ENCODE results near the gene CLDN4. TPM values are rescaled to one million over a fixed set of nuclear protein-coding genes. Genes with fewer than 3 reads are reported as not detected.

CLDN4 gene
- total and polyA plus RNA-seq, 2 experiments from 2014 or later: 570 to 909 TPM

DNA sequence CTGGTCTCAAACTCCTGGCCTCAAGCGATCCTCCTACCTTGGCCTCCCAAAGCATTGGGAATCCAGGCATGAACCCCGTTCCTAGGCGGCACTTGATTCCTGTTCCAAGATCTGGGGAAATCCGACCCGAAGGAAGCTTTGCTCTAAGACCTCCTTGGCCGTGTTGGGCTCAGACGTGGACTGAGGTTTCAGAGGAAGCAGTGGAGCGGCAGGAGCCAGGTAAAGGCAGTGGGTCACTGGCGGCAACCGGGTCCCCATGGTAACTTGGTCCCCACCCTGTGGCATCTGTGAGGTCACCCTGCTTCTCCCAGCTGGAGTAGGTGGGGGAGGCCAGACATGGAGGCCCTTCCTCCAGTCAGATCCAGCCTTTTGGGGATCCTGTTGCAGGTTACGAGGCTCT is 30.1 kb downstream of the CLDN4 start, which contains the start of gene TMEM270:
TMEM270 (plus strand) TSS at position 301 of the 400 bp plus-strand sequence; CDS start at position 337, 36 bp downstream.
- no peak within 1 kb of the TSS for H3K4me3 ChIP-seq
- H3K36me3 ChIP-seq (replicated peaks; ENCODE audit: insufficient read depth, low read depth): no peaks in the 10 kb centered on the region
- no peaks in the 10 kb centered on the region for H3K9me3 ChIP-seq (ENCODE audit: low read depth)
- no peaks in the 10 kb centered on the region for H3K27me3 ChIP-seq
- no peak for DNase-seq (ENCODE audit: low spot score)
- 88% methylated on average over 11 of the region's 11 CpGs for WGBS (ENCODE audit: low lambda C conversion rate, missing lambda C conversion rate)
- no peak within 1 kb of the TSS for H3K27ac ChIP-seq
- H3K79me2 ChIP-seq: no peaks in the 10 kb centered on the region
- no peaks in the 10 kb centered on the region for H3K9me2 ChIP-seq (replicated peaks; ENCODE audit: insufficient read depth)
- no peaks in the 10 kb centered on the region for H3K4me1 ChIP-seq (ENCODE audit: insufficient read depth)
- TF ChIP-seq, protein P1, sequence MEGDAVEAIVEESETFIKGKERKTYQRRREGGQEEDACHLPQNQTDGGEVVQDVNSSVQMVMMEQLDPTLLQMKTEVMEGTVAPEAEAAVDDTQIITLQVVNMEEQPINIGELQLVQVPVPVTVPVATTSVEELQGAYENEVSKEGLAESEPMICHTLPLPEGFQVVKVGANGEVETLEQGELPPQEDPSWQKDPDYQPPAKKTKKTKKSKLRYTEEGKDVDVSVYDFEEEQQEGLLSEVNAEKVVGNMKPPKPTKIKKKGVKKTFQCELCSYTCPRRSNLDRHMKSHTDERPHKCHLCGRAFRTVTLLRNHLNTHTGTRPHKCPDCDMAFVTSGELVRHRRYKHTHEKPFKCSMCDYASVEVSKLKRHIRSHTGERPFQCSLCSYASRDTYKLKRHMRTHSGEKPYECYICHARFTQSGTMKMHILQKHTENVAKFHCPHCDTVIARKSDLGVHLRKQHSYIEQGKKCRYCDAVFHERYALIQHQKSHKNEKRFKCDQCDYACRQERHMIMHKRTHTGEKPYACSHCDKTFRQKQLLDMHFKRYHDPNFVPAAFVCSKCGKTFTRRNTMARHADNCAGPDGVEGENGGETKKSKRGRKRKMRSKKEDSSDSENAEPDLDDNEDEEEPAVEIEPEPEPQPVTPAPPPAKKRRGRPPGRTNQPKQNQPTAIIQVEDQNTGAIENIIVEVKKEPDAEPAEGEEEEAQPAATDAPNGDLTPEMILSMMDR (IDR thresholded peaks at IDR 0.05; ENCODE audit: poor library complexity): no peak
- TF ChIP-seq EZH2 (IDR thresholded peaks at IDR 0.05; ENCODE audit: borderline replicate concordance): no peak
- TF ChIP-seq EZH2phosphoT487 (IDR thresholded peaks at IDR 0.05; ENCODE audit: low read depth, severe bottlenecking, unreplicated experiment): no peak
- no peaks in the 10 kb centered on the region for H4K20me1 ChIP-seq (ENCODE audit: insufficient read depth, poor library complexity, severe bottlenecking)
- no peak within 1 kb of the TSS for H3K4me2 ChIP-seq
- no peak within 1 kb of the TSS for H2AFZ ChIP-seq

DNA sequence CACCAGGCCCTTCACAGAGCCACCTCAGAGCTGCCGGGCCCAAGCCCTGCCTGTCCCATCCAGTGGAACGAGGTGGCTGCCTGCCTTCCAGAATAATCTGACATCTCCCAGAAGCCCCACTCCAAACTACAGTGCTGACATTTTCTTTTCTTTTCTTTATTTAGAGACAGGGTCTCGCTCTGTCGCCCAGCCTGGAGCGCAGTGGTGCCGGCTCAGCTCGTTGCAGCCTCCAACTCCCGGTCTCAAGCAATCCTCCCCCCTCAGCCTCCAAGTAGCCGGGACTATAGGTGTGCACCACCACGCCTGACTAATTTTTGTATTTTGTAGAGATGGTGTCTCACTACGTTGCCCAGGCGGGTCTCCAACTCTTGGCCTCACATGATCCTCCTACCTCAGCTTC is 30.5 kb downstream of the CLDN4 start:
- WGBS (ENCODE audit: low lambda C conversion rate, missing lambda C conversion rate): 93% methylated on average over 12 of the region's 12 CpGs
- no peak for TF ChIP-seq EZH2 (IDR thresholded peaks at IDR 0.05; ENCODE audit: borderline replicate concordance)
- no peak for TF ChIP-seq EZH2phosphoT487 (IDR thresholded peaks at IDR 0.05; ENCODE audit: low read depth, severe bottlenecking, unreplicated experiment)
- TF ChIP-seq, protein P1 (IDR thresholded peaks at IDR 0.05; ENCODE audit: poor library complexity): no peak
- H4K20me1 ChIP-seq (ENCODE audit: insufficient read depth, poor library complexity, severe bottlenecking): no peaks in the 10 kb centered on the region
- no peaks in the 10 kb centered on the region for H3K36me3 ChIP-seq (replicated peaks; ENCODE audit: insufficient read depth, low read depth)
- H2AFZ ChIP-seq: no peak overlapping the region
- H3K9me2 ChIP-seq (replicated peaks; ENCODE audit: insufficient read depth): no peaks in the 10 kb centered on the region
- no peak overlapping the region for H3K27ac ChIP-seq
- no peak for DNase-seq (ENCODE audit: low spot score)
- no peaks in the 10 kb centered on the region for H3K9me3 ChIP-seq (ENCODE audit: low read depth)
- H3K4me1 ChIP-seq (ENCODE audit: insufficient read depth): no peaks in the 10 kb centered on the region
- H3K27me3 ChIP-seq: no peaks in the 10 kb centered on the region
- no peak overlapping the region for H3K4me2 ChIP-seq
- H3K79me2 ChIP-seq: no peaks in the 10 kb centered on the region
- H3K4me3 ChIP-seq: no peak overlapping the region

DNA sequence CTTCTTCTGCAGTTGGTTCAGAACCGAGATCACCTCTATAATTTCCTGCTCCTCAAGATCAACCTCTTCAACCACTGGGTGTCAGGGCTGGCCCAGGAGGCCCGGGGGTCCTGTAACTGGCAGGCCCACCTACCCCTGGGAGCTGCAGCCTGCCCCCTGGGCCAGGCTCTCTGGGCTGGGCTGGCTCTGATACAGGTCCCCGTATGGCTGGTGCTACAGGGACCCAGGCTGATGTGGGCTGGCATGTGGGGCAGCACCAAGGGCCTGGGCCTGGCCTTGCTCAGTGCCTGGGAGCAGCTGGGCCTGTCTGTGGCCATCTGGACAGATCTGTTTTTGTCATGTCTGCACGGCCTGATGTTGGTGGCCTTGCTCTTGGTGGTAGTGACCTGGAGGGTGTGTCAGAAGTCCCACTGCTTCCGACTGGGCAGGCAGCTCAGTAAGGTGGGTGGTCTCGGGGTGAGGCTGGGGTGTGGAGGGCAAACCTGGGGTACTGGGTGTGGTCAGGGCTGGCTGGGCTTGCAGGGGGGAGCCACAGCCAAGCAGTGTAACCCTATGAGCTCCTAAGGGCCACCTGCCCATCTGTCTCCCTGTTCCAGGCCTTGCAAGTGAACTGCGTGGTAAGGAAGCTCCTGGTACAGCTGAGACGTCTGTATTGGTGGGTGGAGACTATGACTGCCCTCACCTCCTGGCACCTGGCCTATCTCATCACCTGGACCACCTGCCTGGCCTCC is 34.4 kb downstream of the CLDN4 start:
- Histone ChIP-seq H3K4me1 (ENCODE audit: insufficient read depth) (peaks cover 11% of the 10 kb centered on the region), H3K4me2 (no peak overlapping the region), H3K9me2 (replicated peaks; ENCODE audit: insufficient read depth) (no peaks in the 10 kb centered on the region), H2AFZ (no peak overlapping the region), H3K27me3 (no peaks in the 10 kb centered on the region), H3K79me2 (no peaks in the 10 kb centered on the region), H3K4me3 (no peak overlapping the region), H3K27ac (no peak overlapping the region), H3K9me3 (ENCODE audit: low read depth) (no peaks in the 10 kb centered on the region), H4K20me1 (ENCODE audit: insufficient read depth, poor library complexity, severe bottlenecking) (no peaks in the 10 kb centered on the region), H3K36me3 (replicated peaks; ENCODE audit: insufficient read depth, low read depth) (no peaks in the 10 kb centered on the region)
- TF ChIP-seq EZH2phosphoT487 (IDR thresholded peaks at IDR 0.05; ENCODE audit: low read depth, severe bottlenecking, unreplicated experiment): no peak
- DNase-seq (ENCODE audit: low spot score): no peak
- WGBS (ENCODE audit: low lambda C conversion rate, missing lambda C conversion rate): 83% methylated on average over 8 of the region's 8 CpGs

DNA sequence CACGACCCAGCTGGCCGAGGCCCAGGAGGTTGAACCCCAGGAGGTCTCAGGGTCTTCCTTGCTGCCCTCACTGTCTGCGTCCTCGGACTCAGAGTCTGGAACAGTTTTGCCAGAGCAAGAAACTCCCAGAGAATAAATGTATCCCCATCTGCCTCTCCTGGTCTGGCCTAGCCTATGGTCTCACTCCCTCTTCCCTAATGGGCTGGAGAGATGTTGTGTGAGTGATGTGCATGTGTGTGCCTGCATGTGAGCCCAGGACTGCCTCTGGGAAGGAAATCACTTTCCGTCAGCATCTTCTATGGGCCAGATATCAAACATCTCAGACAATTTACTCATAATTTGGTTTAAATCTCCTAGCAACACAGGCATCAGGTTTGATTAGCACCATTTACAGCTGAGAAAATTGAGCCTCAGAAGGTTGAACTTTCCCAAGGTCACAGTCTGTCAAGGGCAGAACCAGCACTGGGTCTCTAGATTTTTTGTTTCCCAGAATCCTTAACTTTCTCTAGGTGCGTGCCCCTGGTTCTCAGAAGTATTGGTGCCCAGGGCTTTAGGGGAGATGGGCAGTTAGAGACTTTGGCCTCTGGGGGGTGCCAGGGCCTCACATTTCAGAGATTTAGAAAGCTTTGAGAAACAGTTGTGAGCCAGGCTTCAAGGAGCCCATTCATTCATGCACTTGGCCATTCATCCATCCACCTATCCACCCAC is 35.1 kb downstream of the CLDN4 start:
- TF ChIP-seq, protein P1 (IDR thresholded peaks at IDR 0.05; ENCODE audit: poor library complexity): peak; percentile 67
- TF ChIP-seq EZH2 (IDR thresholded peaks at IDR 0.05; ENCODE audit: borderline replicate concordance): no peak
- Histone ChIP-seq H3K4me3 (no peak overlapping the region), H3K9me2 (replicated peaks; ENCODE audit: insufficient read depth) (no peaks in the 10 kb centered on the region), H3K36me3 (replicated peaks; ENCODE audit: insufficient read depth, low read depth) (no peaks in the 10 kb centered on the region), H4K20me1 (ENCODE audit: insufficient read depth, poor library complexity, severe bottlenecking) (no peaks in the 10 kb centered on the region), H3K27ac (no peak overlapping the region), H3K27me3 (no peaks in the 10 kb centered on the region), H3K4me2 (no peak overlapping the region), H3K79me2 (no peaks in the 10 kb centered on the region), H2AFZ (no peak overlapping the region), H3K4me1 (ENCODE audit: insufficient read depth) (peaks cover 15% of the 10 kb centered on the region), H3K9me3 (ENCODE audit: low read depth) (no peaks in the 10 kb centered on the region)
- DNase-seq (ENCODE audit: low spot score): peak; percentile 73
- 89% methylated on average over 6 of the region's 6 CpGs for WGBS (ENCODE audit: low lambda C conversion rate, missing lambda C conversion rate)
